Panc1 (cell line): ENCODE measurements around the gene NFE2.

Experiments used
- CTCF ChIP-seq: fragments of 450-650 bp; IDR thresholded peaks from 2 replicates; pipeline ENCODE4 v1.5.1; 2017; ENCODE audit warnings: mild to moderate bottlenecking
- POLR2AphosphoS5 ChIP-seq: IDR thresholded peaks from 2 replicates; pipeline ENCODE4 v1.6.1; 2012; ENCODE audit warnings: mild to moderate bottlenecking, low read depth, low read length, moderate library complexity
- REST ChIP-seq, 2 experiments: IDR thresholded peaks; 2 replicates each; pipeline ENCODE4 v1.6.1; 2011 to 2012; ENCODE audit warnings: low read depth in 2 of 2, control low read depth in 1 of 2, low read length in 1 of 2, mild to moderate bottlenecking in 1 of 2, moderate library complexity in 1 of 2; ENCODE audit not compliant: insufficient read depth in 1 of 2
- SIN3A ChIP-seq: IDR thresholded peaks from 2 replicates; pipeline ENCODE4 v1.6.1; 2012; ENCODE audit warnings: low read depth, mild to moderate bottlenecking, low read length, moderate library complexity, borderline replicate concordance; ENCODE audit not compliant: insufficient read depth
- TCF7L2 ChIP-seq: IDR thresholded peaks from 2 replicates; pipeline ENCODE4 v1.6.1; 2011; ENCODE audit warnings: mild to moderate bottlenecking, low read depth, low read length, inconsistent platforms

- TF ChIP-seq CTCF = no peak
- TF ChIP-seq POLR2AphosphoS5 = no peak
- no peak for TF ChIP-seq SIN3A
- no peak for TF ChIP-seq REST (IDR thresholded peaks at IDR 0.05; ENCODE audit: insufficient read depth in 1 of 2, low read depth in 2 of 2, low read length in 1 of 2)
- no peak for TF ChIP-seq TCF7L2
Measured at GRCh38 chr12:54300225-54300731, 537 bp downstream of the NFE2 start.
